ENCODE measurements around the gene CEACAM3. TPM values are rescaled to one million over a fixed set of nuclear protein-coding genes. Genes with fewer than 3 reads are reported as not detected.

The CEACAM3 gene
- total RNA-seq, 1 donor from 2014 or later = not detected

GRCh38 chr19:41849067-41849466 lies 52.7 kb downstream of the CEACAM3 start:
- Histone ChIP-seq H3K27me3 (ENCODE audit: control insufficient read depth, insufficient read depth, low read length) (peaks cover 4% of the 10 kb centered on the region), H3K4me3 (ENCODE audit: low read depth, low read length) (no peak overlapping the region), H3K36me3 (ENCODE audit: control insufficient read depth, insufficient read depth, low read length) (no peaks in the 10 kb centered on the region)
- TF ChIP-seq CTCF (IDR thresholded peaks at IDR 0.05; ENCODE audit: insufficient read depth, low read length, severe bottlenecking) = no peak
- DNase-seq (ENCODE audit: low read depth) = no peak
- FAIRE-seq = no peak

DNA sequence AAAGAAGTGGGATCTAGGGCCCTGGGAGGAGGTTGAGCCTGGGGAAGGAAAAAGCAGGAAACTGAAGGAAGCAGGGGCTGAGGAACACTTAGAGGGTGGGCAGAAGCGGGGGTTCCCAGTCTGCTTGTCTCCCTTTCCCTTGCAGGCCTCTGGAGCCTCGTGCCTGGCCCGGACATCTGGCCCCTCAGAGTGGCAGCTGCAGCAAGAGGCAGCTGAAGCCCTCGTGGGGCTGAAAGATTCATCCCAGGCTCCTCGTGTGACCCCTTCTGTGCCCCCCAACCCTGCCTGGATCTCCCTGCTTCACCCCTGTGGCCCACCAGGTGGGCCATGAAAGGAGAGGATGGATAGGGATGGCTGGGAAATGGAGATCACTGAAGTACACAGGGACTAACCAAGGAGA lies 54.0 kb downstream of the CEACAM3 start:
- DNase-seq (ENCODE audit: low read depth) (no peak), FAIRE-seq (no peak)
- no peak for TF ChIP-seq CTCF (IDR thresholded peaks at IDR 0.05; ENCODE audit: insufficient read depth, low read length, severe bottlenecking)
- H3K36me3 ChIP-seq (ENCODE audit: control insufficient read depth, insufficient read depth, low read length) = no peaks in the 10 kb centered on the region
- no peak overlapping the region for H3K4me3 ChIP-seq (ENCODE audit: low read depth, low read length)
- H3K27me3 ChIP-seq (ENCODE audit: control insufficient read depth, insufficient read depth, low read length) = peaks cover 4% of the 10 kb centered on the region

DNA sequence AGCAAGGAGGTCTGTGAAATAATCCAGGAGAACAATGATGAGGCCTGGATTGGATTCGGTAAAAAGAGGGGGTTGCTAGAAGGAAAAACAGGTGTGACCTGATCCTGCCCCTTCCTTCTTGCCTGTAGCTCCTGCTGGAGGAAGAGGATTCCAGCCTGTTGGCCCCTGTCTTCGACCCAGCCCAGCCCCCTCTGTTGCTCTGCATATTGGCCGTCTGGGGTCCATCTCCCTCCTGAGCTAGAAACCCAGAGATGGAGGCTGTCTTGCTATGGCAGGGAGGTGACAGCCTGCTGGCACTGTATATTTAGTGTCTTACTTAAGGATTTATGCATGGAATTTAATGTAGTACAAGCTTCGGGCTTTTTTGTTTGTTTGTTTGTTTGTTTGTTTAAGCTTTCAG lies 55.1 kb downstream of the CEACAM3 start:
- DNase-seq (ENCODE audit: low read depth) (no peak), FAIRE-seq (no peak)
- no peak for TF ChIP-seq CTCF (IDR thresholded peaks at IDR 0.05; ENCODE audit: insufficient read depth, low read length, severe bottlenecking)
- no peak overlapping the region for H3K4me3 ChIP-seq (ENCODE audit: low read depth, low read length)
- H3K36me3 ChIP-seq (ENCODE audit: control insufficient read depth, insufficient read depth, low read length) = no peaks in the 10 kb centered on the region
- peaks cover 4% of the 10 kb centered on the region for H3K27me3 ChIP-seq (ENCODE audit: control insufficient read depth, insufficient read depth, low read length)

DNA sequence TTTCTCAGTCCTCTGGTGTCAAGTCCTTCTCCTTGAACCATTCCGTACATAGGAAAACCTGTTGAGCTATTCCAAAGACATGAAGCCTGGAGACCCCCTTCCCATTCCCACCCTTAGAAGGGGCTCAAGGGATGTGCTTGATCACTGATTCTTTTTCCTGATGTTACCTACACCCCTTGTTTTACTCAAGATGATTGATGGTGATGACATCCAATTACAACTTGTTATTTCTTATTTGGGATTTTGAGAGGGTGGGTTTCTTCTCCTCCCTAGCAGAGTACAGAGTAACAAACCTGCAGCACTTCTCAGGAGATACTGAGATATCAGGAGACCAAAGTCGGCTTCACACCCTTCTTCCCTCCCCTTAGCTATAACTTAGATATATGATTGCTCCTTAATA lies 57.0 kb downstream of the CEACAM3 start:
- Histone ChIP-seq H3K4me3 (ENCODE audit: low read depth, low read length) (no peak overlapping the region), H3K27me3 (ENCODE audit: control insufficient read depth, insufficient read depth, low read length) (peaks cover 4% of the 10 kb centered on the region), H3K36me3 (ENCODE audit: control insufficient read depth, insufficient read depth, low read length) (no peaks in the 10 kb centered on the region)
- no peak for TF ChIP-seq CTCF (IDR thresholded peaks at IDR 0.05; ENCODE audit: insufficient read depth, low read length, severe bottlenecking)
- DNase-seq (ENCODE audit: low read depth) (no peak), FAIRE-seq (no peak)

DNA sequence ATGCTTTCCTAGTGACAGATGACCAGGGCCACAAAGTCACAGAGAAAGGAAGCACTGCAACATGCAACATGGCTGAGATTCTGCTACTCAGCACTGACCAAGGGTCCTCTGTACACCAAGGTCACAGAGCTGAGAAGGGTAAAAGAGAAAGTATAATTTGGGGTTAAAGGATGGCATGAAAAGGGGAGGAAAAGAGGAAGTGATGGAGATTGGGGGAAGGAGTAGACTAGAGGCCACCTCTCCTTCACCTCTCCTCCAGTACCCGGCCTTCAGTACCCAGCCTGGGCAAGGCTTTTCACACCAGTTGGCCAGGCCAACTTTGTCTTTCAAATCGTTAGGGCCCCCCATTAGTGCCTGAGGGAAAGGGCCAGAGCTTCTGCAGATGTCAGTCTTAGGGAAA lies 57.4 kb downstream of the CEACAM3 start:
- DNase-seq (ENCODE audit: low read depth) (no peak), FAIRE-seq (no peak)
- Histone ChIP-seq H3K27me3 (ENCODE audit: control insufficient read depth, insufficient read depth, low read length) (peaks cover 2% of the 10 kb centered on the region), H3K4me3 (ENCODE audit: low read depth, low read length) (no peak overlapping the region), H3K36me3 (ENCODE audit: control insufficient read depth, insufficient read depth, low read length) (no peaks in the 10 kb centered on the region)
- TF ChIP-seq CTCF (IDR thresholded peaks at IDR 0.05; ENCODE audit: insufficient read depth, low read length, severe bottlenecking) = no peak

DNA sequence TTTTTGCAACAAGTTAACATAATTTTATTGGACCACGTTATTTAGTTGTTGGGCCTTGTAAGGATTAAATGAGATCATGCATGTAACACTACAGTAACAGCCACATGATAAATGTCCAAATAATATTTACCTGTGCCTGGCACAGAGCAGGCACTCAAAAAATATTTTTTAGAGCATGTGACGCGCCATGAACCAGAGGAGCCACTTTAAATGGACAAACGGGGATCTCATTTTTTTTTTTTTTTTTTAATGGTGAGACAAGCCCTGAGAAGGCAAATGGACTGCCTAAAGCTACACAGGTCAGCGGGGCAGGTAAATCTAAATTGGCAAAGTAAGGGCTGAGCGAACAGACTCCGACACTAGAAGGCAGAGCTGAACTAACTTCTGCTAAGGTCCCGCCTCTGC lies 62.8 kb downstream of the CEACAM3 start:
- Histone ChIP-seq H3K4me3 (ENCODE audit: low read depth, low read length) (no peak overlapping the region), H3K27me3 (ENCODE audit: control insufficient read depth, insufficient read depth, low read length) (no peaks in the 10 kb centered on the region), H3K36me3 (ENCODE audit: control insufficient read depth, insufficient read depth, low read length) (peaks cover 30% of the 10 kb centered on the region)
- TF ChIP-seq CTCF (IDR thresholded peaks at IDR 0.05; ENCODE audit: insufficient read depth, low read length, severe bottlenecking) = no peak
- no peak for DNase-seq (ENCODE audit: low read depth)
- no peak for FAIRE-seq
